HEK293 (cell line): ENCODE results near the gene GMEB2.

Experiments
- CTCF ChIA-PET: fragments of 350-600 bp; formaldehyde crosslinking; extraction: SDS; loops from one replicate; lab custom pipeline; 2021; ENCODE audit warnings: antibody characterized with exemption; lab: Yijun Ruan, JAX
- POLR2A ChIA-PET: fragments of 300-600 bp; formaldehyde crosslinking; extraction: SDS; loops from one replicate; lab custom pipeline; 2020; ENCODE audit warnings: antibody characterized with exemption, inconsistent platforms; lab: Yijun Ruan, JAX
- H3K27ac ChIP-seq: fragments of 200-500 bp; sonication (Bioruptor generic); 2 replicates; pipeline ENCODE4 v1.5.1; 2014; ENCODE audit warnings: low read depth, low read length, control low read depth, inconsistent platforms; ENCODE audit errors: extremely low read depth
- H3K36me3 ChIP-seq, 2 experiments: fragments of 200-500 bp in 1 of 2; sonication (Bioruptor generic) in 1 of 2; 1 replicate in 1 of 2; 2 replicates in 1 of 2; pipeline ENCODE4 v1.5.1; 2014 to 2017; ENCODE audit warnings: inconsistent platforms in 2 of 2, low read length in 2 of 2; ENCODE audit not compliant: control insufficient read depth in 2 of 2, insufficient read depth in 1 of 2
- H3K4me1 ChIP-seq: fragments of 200-500 bp; sonication (Bioruptor generic); 2 replicates; pipeline ENCODE4 v1.5.1; 2014; ENCODE audit warnings: mild to moderate bottlenecking, low read length, inconsistent platforms; ENCODE audit not compliant: control insufficient read depth, insufficient read depth
- H3K4me3 ChIP-seq: 2 replicates; pipeline ENCODE4 v1.5.1; 2011; ENCODE audit warnings: low read depth, mild to moderate bottlenecking, control low read depth, low read length, moderate library complexity
- H3K9me3 ChIP-seq: fragments of 200-500 bp; sonication (Bioruptor generic); 2 replicates; pipeline ENCODE4 v1.5.1; 2014; ENCODE audit warnings: low read depth, low read length, inconsistent platforms; ENCODE audit not compliant: control insufficient read depth, insufficient read depth
- EGR2 ChIP-seq: fragments of 450-650 bp; formaldehyde crosslinking; IDR thresholded peaks from 2 replicates; pipeline ENCODE4 v1.5.1; 2016; ENCODE audit warnings: low read depth, missing biosample characterization, missing genetic modification characterization
- MZF1 ChIP-seq: fragments of 450-650 bp; formaldehyde crosslinking; IDR thresholded peaks from 2 replicates; pipeline ENCODE4 v1.5.1; 2017; ENCODE audit warnings: missing biosample characterization, missing genetic modification characterization, borderline replicate concordance
- PRDM10 ChIP-seq: fragments of 450-650 bp; formaldehyde crosslinking; IDR thresholded peaks from 2 replicates; pipeline ENCODE4 v1.5.1; 2016; ENCODE audit warnings: missing biosample characterization, missing genetic modification characterization
- SCRT2 ChIP-seq: fragments of 450-650 bp; formaldehyde crosslinking; IDR thresholded peaks from 2 replicates; pipeline ENCODE4 v1.5.1; 2016; ENCODE audit warnings: missing biosample characterization, missing genetic modification characterization
- SP7 ChIP-seq: fragments of 450-650 bp; formaldehyde crosslinking; IDR thresholded peaks from 2 replicates; pipeline ENCODE4 v1.5.1; 2016; ENCODE audit warnings: missing biosample characterization, missing genetic modification characterization
- ZNF19 ChIP-seq: fragments of 450-650 bp; formaldehyde crosslinking; IDR thresholded peaks from 2 replicates; pipeline ENCODE4; 2016; ENCODE audit warnings: missing biosample characterization, missing genetic modification characterization, low read depth
- ZNF239 ChIP-seq: fragments of 450-650 bp; formaldehyde crosslinking; IDR thresholded peaks from 2 replicates; pipeline ENCODE4 v1.5.1; 2016; ENCODE audit warnings: missing biosample characterization, missing genetic modification characterization
- ZNF24 ChIP-seq: fragments of 450-650 bp; formaldehyde crosslinking; IDR thresholded peaks from 2 replicates; pipeline ENCODE4 v1.5.1; 2016; ENCODE audit warnings: missing biosample characterization, missing genetic modification characterization
- ZNF26 ChIP-seq: fragments of 450-650 bp; formaldehyde crosslinking; IDR thresholded peaks from 2 replicates; pipeline ENCODE4 v1.5.1; 2016; ENCODE audit warnings: missing biosample characterization, missing genetic modification characterization
- ZNF280C ChIP-seq: fragments of 450-650 bp; formaldehyde crosslinking; IDR thresholded peaks from 2 replicates; pipeline ENCODE4 v1.5.1; 2016; ENCODE audit warnings: missing biosample characterization, missing genetic modification characterization
- ZNF529 ChIP-seq: fragments of 450-650 bp; formaldehyde crosslinking; IDR thresholded peaks from 2 replicates; pipeline ENCODE4 v1.5.1; 2017; ENCODE audit warnings: missing genetic modification characterization, missing biosample characterization; ENCODE audit not compliant: insufficient replicate concordance
- ZNF561 ChIP-seq: fragments of 450-650 bp; IDR thresholded peaks from 2 replicates; pipeline ENCODE4 v1.5.1; 2018; ENCODE audit warnings: missing biosample characterization, missing genetic modification characterization, borderline replicate concordance
- ZNF654 ChIP-seq: fragments of 450-650 bp; formaldehyde crosslinking; IDR thresholded peaks from 2 replicates; pipeline ENCODE4 v1.5.1; 2016; ENCODE audit warnings: low read depth, missing biosample characterization, missing genetic modification characterization
- ZNF791 ChIP-seq: fragments of 450-650 bp; formaldehyde crosslinking; IDR thresholded peaks from 2 replicates; pipeline ENCODE4 v1.5.1; 2016; ENCODE audit warnings: missing biosample characterization, missing genetic modification characterization
- ZSCAN23 ChIP-seq: fragments of 450-650 bp; formaldehyde crosslinking; IDR thresholded peaks from 2 replicates; pipeline ENCODE4 v1.5.1; 2016; ENCODE audit warnings: missing biosample characterization, missing genetic modification characterization

Gene GMEB2

GRCh38 chr20:63590218-63591146, 36.4 kb downstream of the GMEB2 start:
- Histone ChIP-seq H3K4me1 (no peaks in the 10 kb centered on the region), H3K27ac (no peak overlapping the region), H3K4me3 (no peak overlapping the region), H3K36me3 (peaks cover 0 to 42% of the 10 kb centered on the region in 2 experiments; a peak in 2 of 3 replicates), H3K9me3 (no peaks in the 10 kb centered on the region)
- POLR2A ChIA-PET, result no interaction called here
- CTCF ChIA-PET, result no interaction called here
- TF ChIP-seq ZNF19 (tag by site-specific recombination) (no peak), EGR2 (tag by site-specific recombination) (no peak), MZF1 (tag by site-specific recombination) (no peak), ZNF529 (no peak), SP7 (tag by site-specific recombination) (no peak), PRDM10 (no peak), ZNF239 (tag by site-specific recombination) (no peak), ZNF791 (tag by site-specific recombination) (no peak), ZNF280C (no peak), ZSCAN23 (tag by site-specific recombination) (no peak), ZNF654 (tag by site-specific recombination) (no peak), ZNF26 (tag by site-specific recombination) (no peak)

- H3K9me3 ChIP-seq, result no peaks in the 10 kb centered on the region
- H3K27ac ChIP-seq, result no peak overlapping the region
- no peaks in the 10 kb centered on the region for H3K4me1 ChIP-seq
- H3K4me3 ChIP-seq, result no peak overlapping the region
- peaks cover 0 to 40% of the 10 kb centered on the region in 2 experiments; a peak in 2 of 3 replicates for H3K36me3 ChIP-seq
- ChIA-PET CTCF (interaction anchor here (0.7 kb wide), 1 partner anchor 53 kb away, joined by 3 read pairs; no protein-coding TSS in a partner anchor), POLR2A (no interaction called here)
- TF ChIP-seq ZNF24 (tag by site-specific recombination), result no peak
- peak; percentile 50 for TF ChIP-seq SCRT2
- TF ChIP-seq ZNF561, result no peak
- 0 out of 2 replicates have a peak, but pooled peaks have one; percentile 10 for TF ChIP-seq PRDM10
Observed at GRCh38 chr20:63589261-63590217, 37.4 kb downstream of the GMEB2 start.
